HCT116 (cell line): Measurements from ENCODE around the gene ABCD1. TPM values are rescaled to one million over a fixed set of nuclear protein-coding genes. Genes with fewer than 3 reads are reported as not detected.

Source experiments
- ATAC-seq: fragments of 200-7000 bp; cut with Tn5 transposase; 2 replicates; pipeline ENCODE4 v1.9.1; 2020; ENCODE audit warnings: mild to moderate bottlenecking, moderate library complexity
- BruUV-seq: library from RNA; stranded (reverse); fragments of 400-500 nt; replicated peaks from 2 replicates; lab custom pipeline; 2021; lab: Mats Ljungman, UMichigan
- CTCF ChIA-PET: fragments of 300-600 bp; sonication (Branson Sonifier 250); formaldehyde crosslinking; loops from one replicate; lab custom pipeline; 2021; ENCODE audit warnings: antibody characterized with exemption; lab: Charles Lee
- POLR2A ChIA-PET: fragments of 300-600, 350-600 bp; sonication (Branson Sonifier 250); formaldehyde crosslinking; loops from one replicate; lab custom pipeline; 2021; ENCODE audit warnings: antibody characterized with exemption; lab: Charles Lee
- RAD21 ChIA-PET, 2 experiments: fragments of 300-600 bp; sonication (Branson Sonifier 250); formaldehyde crosslinking; loops; one replicate each; lab custom pipeline; 2023; ENCODE audit warnings: low total read pairs in 2 of 2; ENCODE audit not compliant: uncharacterized antibody in 2 of 2, unreplicated experiment in 2 of 2, low non-redundant PET in 1 of 2; lab: Charles Lee
- DNase-seq: peaks from one replicate; pipeline ENCODE4 v3.0.0-alpha.2; 2010; ENCODE audit warnings: low read depth, low spot score
- H2AFZ ChIP-seq: fragments of 200-600 bp; shearing (Covaris generic), sonication (generic); 2 replicates; pipeline ENCODE4 v1.6.1; 2017; ENCODE audit warnings: low read depth, mixed run types, mixed read lengths, antibody characterized with exemption, low read length; ENCODE audit not compliant: poor library complexity, severe bottlenecking
- H3K27ac ChIP-seq: 2 replicates; pipeline ENCODE4 v1.5.1; 2012; ENCODE audit warnings: low read depth, low read length
- H3K27me3 ChIP-seq: fragments of 200-600 bp; sonication (generic); 2 replicates; pipeline ENCODE4 v1.6.1; 2016; ENCODE audit warnings: mixed run types, low read length, mixed read lengths; ENCODE audit not compliant: insufficient read depth
- H3K36me3 ChIP-seq, 2 experiments: fragments of 200-500 bp in 1 of 2; fragments of 200-600 bp in 1 of 2; sonication (Bioruptor generic) in 1 of 2; sonication (generic) in 1 of 2; 2 replicates each; pipeline versions ENCODE4 v1.5.1 to v1.6.1; 2014 to 2016; ENCODE audit warnings: low read length in 2 of 2, inconsistent platforms in 1 of 2, mixed read lengths in 1 of 2, mixed run types in 1 of 2; ENCODE audit not compliant: insufficient read depth in 2 of 2, control insufficient read depth in 1 of 2
- H3K4me1 ChIP-seq, 2 experiments: fragments of 200-600 bp in 1 of 2; sonication (generic) in 1 of 2; 2 replicates each; pipeline versions ENCODE4 v1.5.1 to v1.6.1; 2012 to 2017; ENCODE audit warnings: low read length in 2 of 2, inconsistent platforms in 1 of 2, mild to moderate bottlenecking in 1 of 2, mixed read lengths in 1 of 2, mixed run types in 1 of 2, moderate library complexity in 1 of 2; ENCODE audit not compliant: insufficient read depth in 2 of 2, control insufficient read depth in 1 of 2
- H3K4me2 ChIP-seq: fragments of 200-600 bp; sonication (generic); 2 replicates; pipeline ENCODE4 v1.6.1; 2017; ENCODE audit warnings: mixed run types, low read length, mixed read lengths
- H3K4me3 ChIP-seq, 2 experiments: fragments of 200-600 bp in 1 of 2; sonication (generic) in 1 of 2; replicated peaks in 1 of 2; 2 replicates each; pipeline ENCODE4 v1.5.1; 2011 to 2016; ENCODE audit warnings: low read length in 2 of 2, control low read depth in 1 of 2, low read depth in 1 of 2, mild to moderate bottlenecking in 1 of 2, mixed read lengths in 1 of 2, mixed run types in 1 of 2
- H3K79me2 ChIP-seq: fragments of 200-600 bp; sonication (generic); 2 replicates; pipeline ENCODE4 v1.6.1; 2017; ENCODE audit warnings: mild to moderate bottlenecking, mixed run types, low read length, moderate library complexity, mixed read lengths; ENCODE audit not compliant: insufficient read depth
- H3K9ac ChIP-seq: fragments of 200-600 bp; sonication (generic); 2 replicates; pipeline ENCODE4 v1.6.1; 2016; ENCODE audit warnings: low read length, mixed read lengths
- H3K9me2 ChIP-seq: fragments of 200-600 bp; sonication (generic), shearing (Covaris generic); 2 replicates; pipeline ENCODE4 v1.6.1; 2017; ENCODE audit warnings: mixed run types, mild to moderate bottlenecking, moderate library complexity; ENCODE audit not compliant: insufficient read depth
- H3K9me3 ChIP-seq, 2 experiments: fragments of 200-500 bp in 1 of 2; fragments of 200-600 bp in 1 of 2; sonication (Bioruptor generic) in 1 of 2; sonication (generic) in 1 of 2; 2 replicates each; pipeline ENCODE4 v1.6.1; 2014 to 2017; ENCODE audit warnings: low read length in 2 of 2, mixed read lengths in 2 of 2, inconsistent platforms in 1 of 2, low read depth in 1 of 2, mild to moderate bottlenecking in 1 of 2, mixed run types in 1 of 2, moderate library complexity in 1 of 2; ENCODE audit not compliant: control insufficient read depth in 1 of 2, insufficient read depth in 1 of 2
- H4K20me1 ChIP-seq: fragments of 200-600 bp; sonication (generic), shearing (Covaris generic); 2 replicates; pipeline ENCODE4 v1.6.1; 2017; ENCODE audit warnings: mixed run types, mild to moderate bottlenecking, moderate library complexity; ENCODE audit not compliant: insufficient read depth
- CTCF ChIP-seq, 3 experiments: fragments of 200-600 bp in 1 of 3; sonication (generic) in 1 of 3; IDR thresholded peaks in 2 of 3; conservative IDR thresholded peaks in 1 of 3; 2 replicates each; pipeline ENCODE4 v1.5.1; 2012 to 2017; ENCODE audit warnings: low read depth in 2 of 3, low read length in 2 of 3, antibody characterized with exemption in 1 of 3, borderline replicate concordance in 1 of 3, control low read depth in 1 of 3, mild to moderate bottlenecking in 1 of 3, mixed read lengths in 1 of 3, mixed run types in 1 of 3, moderate library complexity in 1 of 3; ENCODE audit not compliant: insufficient read depth in 1 of 3
- ELF1 ChIP-seq: IDR thresholded peaks from 2 replicates; pipeline ENCODE4 v1.6.1; 2012; ENCODE audit warnings: low read depth, borderline replicate concordance
- EZH2phosphoT487 ChIP-seq: fragments of 200-600 bp; IDR thresholded peaks from 2 replicates; pipeline ENCODE4 v1.6.1; 2018; ENCODE audit warnings: antibody characterized with exemption, borderline replicate concordance
- JUND ChIP-seq: IDR thresholded peaks from 2 replicates; pipeline ENCODE4 v1.6.1; 2012
- MAX ChIP-seq: IDR thresholded peaks from 2 replicates; pipeline ENCODE4 v1.6.1; 2012
- POLR2AphosphoS5 ChIP-seq: IDR thresholded peaks from 2 replicates; pipeline ENCODE4 v1.6.1; 2011; ENCODE audit warnings: mild to moderate bottlenecking, low read depth, low read length, moderate library complexity
- SIN3A ChIP-seq: IDR thresholded peaks from 2 replicates; pipeline ENCODE4 v1.6.1; 2012; ENCODE audit warnings: low read depth
- SRF ChIP-seq: IDR thresholded peaks from 2 replicates; pipeline ENCODE4 v1.6.1; 2012; ENCODE audit warnings: low read depth
- TCF7L2 ChIP-seq: IDR thresholded peaks from 2 replicates; pipeline ENCODE4 v1.7.0; 2011; ENCODE audit warnings: borderline replicate concordance, inconsistent platforms; ENCODE audit not compliant: insufficient read depth, insufficient read length; ENCODE audit errors: extremely low read depth
- ZFX ChIP-seq: fragments of 450-650 bp; IDR thresholded peaks from 2 replicates; pipeline ENCODE4 v1.6.1; 2017
- intact Hi-C: fragments of 100-400 bp; cut with micrococcal nuclease; formaldehyde crosslinking; loops from 2 replicates; pipeline ENCODE4 v1.10.0; 2022
- total RNA-seq: library from RNA; stranded (reverse); gene quantifications from one replicate; pipeline ENCODE4 v1.2.1, GENCODE V29; 2021; ENCODE audit not compliant: unreplicated experiment

ABCD1 gene
- total RNA-seq, 1 experiment from 2014 or later = 7.1 TPM

GRCh38 chrX:153714256-153714655, 10.4 kb upstream of the ABCD1 start:
- TF ChIP-seq SIN3A (no peak), MAX (no peak), POLR2AphosphoS5 (no peak), TCF7L2 (no peak), CTCF (IDR thresholded peaks at IDR 0.05 in 2 of 3, conservative IDR thresholded peaks at IDR 0.05 in 1 of 3; ENCODE audit: borderline replicate concordance in 1 of 3, insufficient read depth in 1 of 3, low read depth in 2 of 3, low read length in 2 of 3) (no peak), EZH2phosphoT487 (no peak), JUND (no peak), ZFX (no peak), SRF (no peak), ELF1 (no peak)
- Histone ChIP-seq H3K4me2 (no peak overlapping the region), H3K4me1 (no peaks in the 10 kb centered on the region; a peak in 1 of 4 replicates), H2AFZ (no peak overlapping the region), H3K27me3 (no peaks in the 10 kb centered on the region), H3K9me2 (no peaks in the 10 kb centered on the region), H3K4me3 (no peak overlapping the region), H3K9ac (no peak overlapping the region), H3K27ac (no peak overlapping the region), H3K9me3 (no peaks in the 10 kb centered on the region), H3K79me2 (peaks cover 19% of the 10 kb centered on the region), H4K20me1 (no peaks in the 10 kb centered on the region), H3K36me3 (peaks cover 12 to 19% of the 10 kb centered on the region in 2 experiments; a peak in 3 of 4 replicates)
- ChIA-PET RAD21 (no interaction called here), CTCF (no interaction called here), POLR2A (no interaction called here)
- no TSS peak for BruUV-seq
- DNase-seq (no peak), ATAC-seq (no peak)
- intact Hi-C loops = no loop called here
